Fibroblast of the aortic adventitia (primary cell): Measurements from ENCODE around the gene GLMP. TPM values are rescaled to one million over a fixed set of nuclear protein-coding genes. Genes with fewer than 3 reads are reported as not detected.
"Not testable (repeated sequence)": the region's sequence is repeated elsewhere in the genome, so short reads cannot be mapped to it uniquely, and the experiment has no call there.

ENCODE experiments used
- DNase-seq: peaks from one replicate; pipeline ENCODE4 v3.0.0-alpha.2; 2010; ENCODE audit warnings: low read depth
- H3K4me3 ChIP-seq: 2 replicates; pipeline ENCODE4 v1.5.1; 2011; ENCODE audit warnings: low read depth, mild to moderate bottlenecking, control low read depth, low read length, moderate library complexity
- total RNA-seq: library from RNA; depleted of rRNA; stranded (reverse); fragments of >200 nt; gene quantifications from 2 replicates; pipeline ENCODE4 v1.2.3, GENCODE V29; 2012; ENCODE audit warnings: low replicate concordance
- TF ChIP-seq, protein P1 (sequence below): IDR thresholded peaks from 2 replicates; pipeline ENCODE4 v1.5.1; 2011; ENCODE audit warnings: mild to moderate bottlenecking, low read length, control low read depth, inconsistent platforms; ENCODE audit not compliant: insufficient read depth

GLMP gene
- total RNA-seq, 1 donor, result 62.4 TPM

GRCh38 chr1:156337052-156337887, 41.8 kb upstream of the GLMP start:
- TF ChIP-seq, protein P1, sequence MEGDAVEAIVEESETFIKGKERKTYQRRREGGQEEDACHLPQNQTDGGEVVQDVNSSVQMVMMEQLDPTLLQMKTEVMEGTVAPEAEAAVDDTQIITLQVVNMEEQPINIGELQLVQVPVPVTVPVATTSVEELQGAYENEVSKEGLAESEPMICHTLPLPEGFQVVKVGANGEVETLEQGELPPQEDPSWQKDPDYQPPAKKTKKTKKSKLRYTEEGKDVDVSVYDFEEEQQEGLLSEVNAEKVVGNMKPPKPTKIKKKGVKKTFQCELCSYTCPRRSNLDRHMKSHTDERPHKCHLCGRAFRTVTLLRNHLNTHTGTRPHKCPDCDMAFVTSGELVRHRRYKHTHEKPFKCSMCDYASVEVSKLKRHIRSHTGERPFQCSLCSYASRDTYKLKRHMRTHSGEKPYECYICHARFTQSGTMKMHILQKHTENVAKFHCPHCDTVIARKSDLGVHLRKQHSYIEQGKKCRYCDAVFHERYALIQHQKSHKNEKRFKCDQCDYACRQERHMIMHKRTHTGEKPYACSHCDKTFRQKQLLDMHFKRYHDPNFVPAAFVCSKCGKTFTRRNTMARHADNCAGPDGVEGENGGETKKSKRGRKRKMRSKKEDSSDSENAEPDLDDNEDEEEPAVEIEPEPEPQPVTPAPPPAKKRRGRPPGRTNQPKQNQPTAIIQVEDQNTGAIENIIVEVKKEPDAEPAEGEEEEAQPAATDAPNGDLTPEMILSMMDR, result no peak
- DNase-seq, result peak; percentile 27
- peak overlapping the region; percentile 97 for H3K4me3 ChIP-seq

DNA sequence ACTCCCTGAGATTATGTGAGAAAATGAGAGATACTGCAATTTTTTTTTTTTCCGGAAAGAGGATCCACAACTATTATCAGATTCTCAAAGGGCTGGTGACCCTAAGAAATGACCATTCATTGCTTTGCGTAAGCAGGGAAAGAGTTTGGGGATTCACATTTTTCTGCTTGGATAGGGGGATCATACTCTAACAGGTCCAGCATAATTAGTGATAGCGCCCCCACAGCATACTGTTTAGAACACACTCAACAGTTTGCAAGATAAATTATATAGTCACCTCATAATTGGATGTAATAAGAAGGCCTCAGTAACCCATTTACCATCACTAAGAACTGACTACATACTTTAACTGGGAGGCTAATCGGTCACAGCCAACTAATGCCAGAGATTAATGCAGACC, 40.8 kb upstream of the GLMP start:
- peak overlapping the region; percentile 97 for H3K4me3 ChIP-seq
- TF ChIP-seq, protein P1, result no peak
- no peak for DNase-seq

DNA sequence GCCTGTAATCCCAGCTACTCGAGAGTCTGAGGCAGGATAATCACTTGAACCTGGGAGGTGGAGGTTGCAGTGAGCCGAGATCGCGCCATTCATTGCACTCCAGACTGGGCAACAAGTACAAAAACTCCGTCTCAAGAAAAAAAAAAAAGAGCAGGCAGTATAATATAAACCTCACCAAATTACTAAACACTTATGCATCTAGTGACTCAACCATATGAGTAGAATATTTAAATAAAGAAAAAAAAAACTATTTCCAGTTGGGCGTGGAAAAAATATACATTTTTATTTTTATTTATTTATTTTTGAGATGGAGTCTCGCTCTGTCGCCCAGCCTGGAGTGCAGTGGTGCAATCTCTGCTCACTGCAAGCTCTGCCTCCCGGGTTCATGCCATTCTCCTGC, 27.7 kb upstream of the GLMP start:
- DNase-seq, H3K4me3 ChIP-seq: not testable (repeated sequence)

GRCh38 chr1:156320560-156320959, 25.1 kb upstream of the GLMP start:
- no peak overlapping the region for H3K4me3 ChIP-seq
- TF ChIP-seq, protein P1, result no peak
- no peak for DNase-seq

DNA sequence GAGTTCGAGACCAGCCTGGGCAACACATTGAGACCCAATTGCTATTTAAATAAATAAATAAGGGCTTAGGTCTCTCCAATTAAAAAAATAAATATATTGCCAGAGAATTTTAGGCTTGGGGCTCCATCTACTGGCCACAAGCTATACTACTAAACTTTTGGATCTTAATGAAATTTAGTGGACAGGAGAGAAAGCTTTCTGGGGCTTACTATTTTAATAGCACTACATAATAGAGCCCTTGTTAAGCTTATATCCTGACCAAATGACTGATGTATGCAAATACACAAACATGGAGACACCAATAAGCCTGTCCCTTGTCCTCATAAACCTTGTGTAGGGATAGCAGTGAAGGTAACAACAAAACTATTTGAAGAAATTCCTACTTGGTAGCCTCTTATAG, 24.2 kb upstream of the GLMP start:
- H3K4me3 ChIP-seq, result no peak overlapping the region
- DNase-seq, result peak; percentile 56
- TF ChIP-seq, protein P1, result peak; percentile 51

GRCh38 chr1:156316909-156317308, 21.4 kb upstream of the GLMP start:
- no peak overlapping the region for H3K4me3 ChIP-seq
- DNase-seq, result no peak
- TF ChIP-seq, protein P1, result no peak

GRCh38 chr1:156310962-156311361, 15.5 kb upstream of the GLMP start:
- H3K4me3 ChIP-seq, result no peak overlapping the region
- peak; percentile 47 for DNase-seq
- TF ChIP-seq, protein P1, result no peak
